ENCODE data around the gene DUSP15.

Gene DUSP15

GRCh38 chr20:31860390-31861134 lies 9.8 kb downstream of the DUSP15 start:
- DNase-seq (ENCODE audit: low spot score), result peak; percentile 78

GRCh38 chr20:31859998-31860380 lies 10.3 kb downstream of the DUSP15 start:
- DNase-seq (ENCODE audit: low spot score), result no peak

- no peak for DNase-seq (ENCODE audit: low spot score)
Measured at GRCh38 chr20:31859266-31859997, 10.9 kb downstream of the DUSP15 start.

- DNase-seq (ENCODE audit: low spot score), result no peak
Measured at GRCh38 chr20:31858760-31859083, 11.6 kb downstream of the DUSP15 start.

GRCh38 chr20:31857861-31858759 lies 12.2 kb downstream of the DUSP15 start:
- no peak for DNase-seq (ENCODE audit: low spot score)

GRCh38 chr20:31856516-31856915 lies 13.8 kb downstream of the DUSP15 start:
- no peak for DNase-seq (ENCODE audit: low spot score)

GRCh38 chr20:31853481-31853880 lies 16.8 kb downstream of the DUSP15 start:
- no peak for DNase-seq (ENCODE audit: low spot score)

GRCh38 chr20:31851240-31851955 lies 18.9 kb downstream of the DUSP15 start:
- DNase-seq (ENCODE audit: low spot score), result no peak

GRCh38 chr20:31849306-31849930 lies 20.9 kb downstream of the DUSP15 start:
- no peak for DNase-seq (ENCODE audit: low spot score)

- DNase-seq (ENCODE audit: low spot score), result no peak
Measured at GRCh38 chr20:31848088-31848999, 22.0 kb downstream of the DUSP15 start.

- no peak for DNase-seq (ENCODE audit: low spot score)
Measured at GRCh38 chr20:31846793-31847138, 23.6 kb downstream of the DUSP15 start.

- DNase-seq (ENCODE audit: low spot score), result no peak
Measured at GRCh38 chr20:31845300-31845863, 24.9 kb downstream of the DUSP15 start, which contains the start of gene FOXS1. TSS of gene FOXS1 (minus strand) at chr20:31845604. CDS start at chr20:31845542, 62 bp downstream.

GRCh38 chr20:31844737-31845299 lies 25.5 kb downstream of the DUSP15 start:
- DNase-seq (ENCODE audit: low spot score), result no peak

GRCh38 chr20:31843881-31844280 lies 26.4 kb downstream of the DUSP15 start:
- DNase-seq (ENCODE audit: low spot score), result no peak

- DNase-seq (ENCODE audit: low spot score), result no peak
Measured at GRCh38 chr20:31843288-31843687, 27.0 kb downstream of the DUSP15 start.

- DNase-seq (ENCODE audit: low spot score), result no peak
Measured at GRCh38 chr20:31842471-31843157, 27.7 kb downstream of the DUSP15 start.

- no peak for DNase-seq (ENCODE audit: low spot score)
Measured at GRCh38 chr20:31841928-31842327, 28.4 kb downstream of the DUSP15 start.

- DNase-seq (ENCODE audit: low spot score), result no peak
Measured at GRCh38 chr20:31840906-31841816, 29.2 kb downstream of the DUSP15 start.
